GM18519 (cell line): Measurements from ENCODE around the gene ADGRA1.
"Not testable (repeated sequence)": the region's sequence is repeated elsewhere in the genome, so short reads cannot be mapped to it uniquely, and the experiment has no call there.

Experiments
- ATAC-seq: cut with Tn5 transposase; IDR thresholded peaks from one replicate; pipeline ENCODE4 v1.9.1; 2021; ENCODE audit warnings: mild to moderate bottlenecking, moderate library complexity; ENCODE audit not compliant: unreplicated experiment, low FRiP score

Gene ADGRA1

DNA sequence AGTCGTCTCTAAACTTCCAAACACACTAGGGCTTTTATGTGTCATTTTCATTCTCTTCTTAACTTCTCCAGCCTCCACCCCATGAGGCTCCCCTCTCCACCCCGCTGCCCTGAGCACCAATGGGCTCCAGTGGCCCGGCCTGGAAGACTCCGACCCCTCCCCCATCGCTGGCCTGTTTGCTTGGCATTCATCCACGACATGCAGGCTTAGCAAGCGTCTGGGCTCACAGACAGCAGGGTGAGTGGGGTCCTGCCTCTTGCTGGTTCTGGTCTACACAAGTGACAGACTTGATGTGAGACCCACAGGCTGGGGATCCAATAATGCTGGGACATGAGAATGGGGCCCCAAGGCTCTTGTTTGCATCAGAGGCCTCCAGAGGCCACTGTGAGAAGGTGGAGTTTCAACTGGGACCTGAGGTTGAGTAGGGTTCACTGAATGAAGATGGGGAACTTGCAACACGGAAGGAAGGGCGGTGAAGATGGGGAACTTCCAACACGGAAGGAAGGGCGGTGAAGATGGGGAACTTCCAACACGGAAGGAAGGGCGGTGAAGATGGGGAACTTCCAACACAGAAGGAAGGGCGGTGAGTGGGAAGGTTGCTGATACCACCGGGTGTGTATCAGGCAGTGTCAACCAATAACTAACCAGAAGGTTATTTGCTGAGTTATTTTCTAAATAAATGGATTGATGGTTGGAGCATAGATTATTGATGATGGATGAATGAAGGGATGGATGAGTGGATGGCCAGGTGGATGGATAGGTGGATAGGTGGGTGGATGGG is 86.3 kb downstream of the ADGRA1 start:
- ATAC-seq = no peak

DNA sequence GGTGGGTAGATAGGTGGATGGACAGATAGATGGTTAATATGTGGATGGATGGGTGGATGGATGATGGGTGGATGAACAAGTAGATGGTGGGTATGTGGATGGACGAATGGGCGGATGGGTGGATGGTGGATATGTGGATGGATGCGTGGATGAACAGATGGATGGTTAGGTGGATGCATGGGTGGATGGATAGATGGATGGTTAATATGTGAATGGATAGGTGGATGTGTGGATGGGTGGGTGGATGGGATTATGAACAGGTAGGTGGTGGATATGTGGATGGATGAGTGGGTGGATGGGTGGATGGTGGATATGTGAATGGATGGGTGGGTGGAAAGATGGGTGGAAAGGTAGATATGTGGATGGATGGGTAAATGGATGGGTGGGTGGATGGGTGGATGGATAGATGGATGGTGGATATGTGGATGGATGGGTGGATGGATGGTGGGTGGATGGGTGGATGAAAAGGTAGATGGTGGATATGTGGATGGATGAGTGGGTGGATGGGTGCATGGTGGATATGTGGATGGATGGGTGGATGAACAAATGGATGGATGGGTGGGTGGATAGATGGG is 87.1 kb downstream of the ADGRA1 start:
- ATAC-seq = no peak

DNA sequence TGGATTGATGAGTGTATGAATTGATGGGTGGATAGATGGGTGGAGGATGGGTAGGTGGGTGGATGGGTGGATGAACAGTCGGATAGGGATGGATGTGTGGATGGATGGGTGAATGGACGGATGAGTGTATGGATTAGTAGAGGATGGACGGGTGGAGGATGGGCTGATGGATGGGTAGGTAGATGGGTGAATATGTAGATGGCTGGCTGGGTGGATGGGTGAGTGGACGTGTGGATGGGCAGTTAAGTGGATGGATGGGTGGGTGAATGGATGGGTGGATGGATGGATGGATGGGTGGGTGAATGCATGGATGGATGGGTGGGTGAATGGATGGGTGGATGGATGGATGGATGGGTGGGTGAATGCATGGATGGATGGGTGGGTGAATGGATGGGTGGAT is 87.9 kb downstream of the ADGRA1 start:
- ATAC-seq = not testable (repeated sequence)

DNA sequence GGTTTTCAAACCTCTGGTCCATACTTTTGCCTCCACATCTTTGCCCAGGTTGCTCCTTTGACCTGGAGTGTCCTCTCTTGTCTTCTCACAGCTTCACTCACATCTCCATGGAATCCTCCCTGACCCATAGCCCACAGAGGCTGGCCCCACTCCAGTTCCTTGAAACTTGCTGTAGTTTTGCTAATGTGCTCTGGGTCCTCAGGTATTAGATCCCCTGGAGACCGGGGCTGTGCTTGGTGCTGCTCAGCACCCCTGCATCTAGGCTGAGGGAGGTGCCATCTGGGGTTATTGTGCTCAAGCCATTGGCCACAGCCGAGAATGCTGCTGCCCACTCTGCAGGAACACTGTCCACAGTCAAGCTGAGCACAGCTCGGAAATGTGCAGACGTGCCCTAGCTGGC is 88.8 kb downstream of the ADGRA1 start:
- ATAC-seq = no peak

DNA sequence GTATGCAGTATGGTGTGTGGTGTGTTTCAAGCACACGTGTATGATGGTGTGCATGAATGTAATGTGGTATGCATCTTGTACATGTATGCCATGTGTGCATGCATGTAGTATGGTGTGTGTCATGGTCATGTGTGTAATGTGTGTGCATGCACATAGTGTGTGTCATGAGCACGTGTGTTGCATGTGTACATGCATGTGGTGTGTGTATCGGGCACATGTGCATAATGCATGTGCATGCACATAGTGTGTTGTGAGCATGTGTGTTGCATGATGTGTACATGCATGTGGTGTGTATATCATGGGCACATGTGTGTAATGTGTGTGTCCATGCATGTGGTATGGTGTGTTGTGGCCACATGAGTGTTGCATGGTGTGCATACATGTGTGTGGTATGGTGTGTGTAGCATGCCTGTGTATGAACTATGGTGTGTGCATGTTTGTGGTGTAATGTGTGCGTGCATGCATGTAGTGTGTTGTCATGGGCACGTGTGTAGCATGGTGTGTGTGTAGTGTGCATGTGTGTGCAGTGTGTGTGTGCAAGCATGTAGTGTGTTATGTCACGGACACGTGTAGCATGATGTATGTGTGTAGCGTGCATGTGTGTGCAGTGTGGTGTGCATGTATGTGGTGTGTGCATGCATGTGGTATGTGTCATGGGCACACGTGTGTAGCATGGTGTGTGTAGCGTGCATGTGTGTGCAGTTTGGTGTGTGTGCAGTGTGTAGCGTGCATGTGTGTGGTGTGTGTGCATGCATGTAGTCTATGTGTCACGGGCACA is 89.8 kb downstream of the ADGRA1 start:
- ATAC-seq = no peak

DNA sequence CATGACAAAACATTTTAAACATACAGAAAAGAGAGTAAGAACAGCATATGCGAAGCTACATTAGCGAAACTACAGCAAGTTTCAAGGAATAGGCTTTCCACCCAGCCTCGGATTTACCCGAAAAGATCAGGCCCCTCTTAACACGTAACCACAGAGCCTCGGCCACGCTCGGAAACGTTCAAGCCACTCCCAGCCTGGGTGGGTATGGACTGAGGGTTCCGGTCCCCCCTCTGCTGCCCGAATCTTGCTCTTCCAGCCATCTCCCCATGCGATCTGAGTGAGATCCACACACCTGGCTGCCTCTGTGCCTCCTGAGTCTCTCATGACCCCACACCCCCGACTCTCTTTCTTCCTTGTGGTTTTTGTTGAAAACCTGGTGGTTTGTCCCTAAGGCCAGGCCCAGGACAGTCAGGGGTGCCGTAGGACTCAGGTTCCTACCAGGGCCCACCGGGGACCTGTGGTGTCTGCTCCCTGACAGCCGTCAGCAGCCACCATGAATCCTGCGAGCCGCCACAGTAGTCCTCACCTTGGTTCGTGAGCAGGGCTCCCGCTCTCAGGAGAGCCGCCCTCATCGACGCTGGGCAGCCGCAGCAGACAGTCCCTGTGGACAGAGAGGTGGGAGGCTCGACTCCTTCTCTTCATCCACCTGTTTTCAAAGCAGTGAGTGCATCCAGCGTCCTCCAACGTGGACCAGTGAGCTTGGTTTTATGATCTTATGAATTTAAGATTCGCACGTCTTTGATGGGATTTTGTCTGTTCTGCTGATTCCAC is 90.8 kb downstream of the ADGRA1 start:
- ATAC-seq = no peak

DNA sequence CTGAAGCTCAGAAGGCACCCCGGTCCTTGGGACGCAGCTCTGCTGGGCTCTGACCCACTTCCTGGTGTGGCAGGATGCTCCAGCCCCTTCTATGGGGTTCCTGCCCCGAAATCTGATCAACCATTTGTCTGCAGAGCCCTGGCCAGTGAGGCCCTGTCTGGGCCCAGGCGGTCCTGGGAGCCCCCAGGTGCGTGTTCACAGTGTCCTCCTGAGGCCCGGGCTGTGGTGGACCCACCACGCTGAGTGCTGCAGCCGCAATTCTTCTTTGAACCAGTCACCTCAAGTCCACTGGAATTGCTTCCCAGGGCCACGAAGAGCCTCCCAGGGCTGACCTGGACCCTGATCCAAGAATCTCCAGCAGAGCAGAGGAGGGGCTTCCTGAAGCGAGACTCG is 91.4 kb downstream of the ADGRA1 start:
- no peak for ATAC-seq

DNA sequence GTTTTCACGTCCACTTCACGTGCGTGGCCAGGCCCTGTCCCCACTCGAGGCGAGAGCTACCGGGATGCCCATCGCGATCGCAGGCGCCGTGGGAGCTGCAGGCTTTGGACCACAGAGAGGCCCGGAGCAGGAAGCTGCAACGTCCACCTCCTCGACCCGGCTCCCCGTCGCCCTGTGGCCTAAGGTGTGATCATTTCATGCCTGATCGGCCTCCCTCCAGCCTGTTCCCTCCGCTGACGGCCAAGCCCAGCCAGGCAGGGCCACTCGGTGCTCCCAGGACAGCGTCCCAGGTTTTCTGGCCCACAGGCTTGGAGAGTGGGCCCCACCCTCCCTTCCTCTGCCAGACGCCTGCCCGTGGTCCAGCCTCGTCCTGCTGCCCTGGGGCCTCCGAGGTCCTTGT is 91.9 kb downstream of the ADGRA1 start:
- ATAC-seq = no peak

DNA sequence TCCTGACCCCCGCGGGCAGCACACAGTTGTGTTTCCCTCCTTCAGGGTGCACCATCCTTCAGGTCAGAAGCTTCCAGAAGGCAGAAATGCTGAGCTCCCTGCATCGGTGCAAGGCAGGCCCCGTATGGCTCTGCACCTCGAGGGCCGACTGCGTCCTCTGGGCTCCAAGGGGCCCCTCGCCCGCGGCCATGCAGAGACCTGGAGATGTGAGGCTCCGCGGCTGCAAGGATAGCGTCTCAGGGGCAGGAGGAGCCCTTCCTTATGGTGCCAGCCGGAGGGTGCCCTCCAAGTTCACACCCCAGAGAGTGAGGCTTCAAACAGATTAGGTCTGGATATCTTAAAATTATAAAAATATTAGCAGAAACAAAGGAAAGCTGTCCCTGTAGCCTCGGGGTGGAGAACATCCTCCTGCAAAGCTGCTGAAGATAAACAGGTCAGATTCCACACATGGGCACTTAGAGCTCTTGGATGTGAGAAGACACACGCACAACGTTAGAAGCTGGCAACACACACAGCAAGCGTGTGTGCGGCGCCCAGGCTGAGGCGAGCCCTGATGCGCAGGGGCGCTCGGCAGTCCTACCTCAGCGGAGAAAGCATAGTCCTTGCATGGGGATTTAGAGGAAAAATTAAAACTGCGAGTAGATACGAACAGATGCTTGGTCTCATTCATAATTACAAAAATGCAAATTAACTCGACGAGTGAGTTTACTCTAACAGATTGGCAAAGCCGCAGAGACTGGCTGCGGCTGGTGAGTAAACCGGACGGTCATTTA is 92.7 kb downstream of the ADGRA1 start:
- no peak for ATAC-seq

DNA sequence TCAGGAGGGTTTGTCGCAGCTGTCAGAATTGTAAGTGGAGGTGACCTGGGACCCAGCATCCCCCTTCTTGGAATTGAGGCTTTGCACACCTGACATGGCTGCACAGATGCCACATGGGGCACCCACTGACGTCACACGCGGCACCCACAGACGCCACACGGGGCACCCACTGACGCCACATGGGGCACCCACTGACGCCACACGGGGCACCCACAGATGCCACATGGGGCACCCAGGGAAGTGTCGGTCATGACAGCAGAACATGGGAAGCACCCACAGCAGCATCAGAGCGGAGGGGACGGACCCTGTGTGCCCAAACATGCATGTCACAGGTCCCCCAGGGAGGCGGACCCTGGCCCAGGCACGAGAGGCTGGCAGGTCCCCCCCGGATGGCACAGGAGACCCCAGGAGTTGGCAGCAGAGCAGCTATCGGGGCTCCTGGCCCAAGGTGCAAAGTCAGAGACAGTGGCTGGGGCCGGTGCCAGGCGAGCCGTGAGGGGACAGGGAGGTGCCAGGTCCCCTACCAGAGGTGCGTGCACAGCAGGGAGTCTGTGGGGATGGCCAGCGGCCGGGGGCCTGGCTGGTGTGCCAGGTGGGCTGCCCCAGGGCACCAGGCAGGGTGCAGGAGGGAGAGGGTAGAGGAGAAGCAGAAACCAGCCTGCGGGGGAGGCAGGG is 93.4 kb downstream of the ADGRA1 start:
- ATAC-seq = no peak
